ENCODE measurements around the gene MATCAP1.

MATCAP1 gene

GRCh38 chr16:67190448-67191399, 7.0 kb upstream of the MATCAP1 start:
- no peak for DNase-seq

- DNase-seq = no peak
These were observed 6.3 kb upstream of the MATCAP1 start, which contains the start of gene EXOC3L1 for GRCh38 chr16:67190041-67190440. Gene EXOC3L1 (minus strand): TSS chr16:67190136. CDS start chr16:67189676, 460 bp downstream.

- no peak for DNase-seq
These were observed 5.0 kb upstream of the MATCAP1 start for GRCh38 chr16:67188798-67189197.

GRCh38 chr16:67188323-67188722, 4.6 kb upstream of the MATCAP1 start:
- no peak for DNase-seq

GRCh38 chr16:67187175-67187890, 3.6 kb upstream of the MATCAP1 start:
- no peak for DNase-seq

GRCh38 chr16:67186550-67186950, 2.8 kb upstream of the MATCAP1 start:
- no peak for DNase-seq

GRCh38 chr16:67185651-67186134, 1.9 kb upstream of the MATCAP1 start:
- no peak for DNase-seq

GRCh38 chr16:67184995-67185650, 1.4 kb upstream of the MATCAP1 start:
- DNase-seq = peak; percentile 85 to 90

- DNase-seq = no peak
These were observed 761 bp upstream of the MATCAP1 start for GRCh38 chr16:67184453-67184994.

GRCh38 chr16:67183284-67183626, 508 bp downstream of the MATCAP1 start:
- DNase-seq = no peak

- peak in 1 of 2 donors; percentile 14 for DNase-seq
These were observed 1.5 kb downstream of the MATCAP1 start for GRCh38 chr16:67182288-67182687.

GRCh38 chr16:67181346-67181745, 2.4 kb downstream of the MATCAP1 start:
- DNase-seq = peak in 1 of 2 donors; percentile 19

GRCh38 chr16:67180166-67180565, 3.6 kb downstream of the MATCAP1 start:
- DNase-seq = no peak

- no peak for DNase-seq
These were observed 4.2 kb downstream of the MATCAP1 start for GRCh38 chr16:67179421-67180080.

GRCh38 chr16:67177743-67178699, 5.7 kb downstream of the MATCAP1 start:
- peak; percentile 37 to 55 for DNase-seq

- DNase-seq = no peak
These were observed 7.1 kb downstream of the MATCAP1 start for GRCh38 chr16:67176662-67177061.

GRCh38 chr16:67174706-67175231, 9.0 kb downstream of the MATCAP1 start:
- no peak for DNase-seq

- DNase-seq = peak; percentile 69 to 71
These were observed 9.7 kb downstream of the MATCAP1 start for GRCh38 chr16:67173808-67174705.

- DNase-seq = no peak
These were observed 10.4 kb downstream of the MATCAP1 start for GRCh38 chr16:67173323-67173722.
